NCI-H526 (cell line): ENCODE results near the gene GPANK1.

Source experiments
- DNase-seq, 2 experiments: peaks; one replicate each; lab custom pipeline; 2025; lab: John Stamatoyannopoulos, UW

GPANK1 gene

GRCh38 chr6:31617010-31617409 is 47.8 kb downstream of the GPANK1 start:
- DNase-seq, result no peak

- no peak for DNase-seq
Observed at GRCh38 chr6:31615748-31616147, 49.0 kb downstream of the GPANK1 start.

GRCh38 chr6:31614684-31615578 is 49.9 kb downstream of the GPANK1 start, which contains the start of gene AIF1:
TSS of gene AIF1 (plus strand) at chr6:31615234. CDS start at chr6:31615330, 96 bp downstream.
- DNase-seq, result no peak

GRCh38 chr6:31614075-31614619 is 50.6 kb downstream of the GPANK1 start:
- DNase-seq, result no peak
